ENCODE measurements around the gene C1orf159.

The C1orf159 gene

DNA sequence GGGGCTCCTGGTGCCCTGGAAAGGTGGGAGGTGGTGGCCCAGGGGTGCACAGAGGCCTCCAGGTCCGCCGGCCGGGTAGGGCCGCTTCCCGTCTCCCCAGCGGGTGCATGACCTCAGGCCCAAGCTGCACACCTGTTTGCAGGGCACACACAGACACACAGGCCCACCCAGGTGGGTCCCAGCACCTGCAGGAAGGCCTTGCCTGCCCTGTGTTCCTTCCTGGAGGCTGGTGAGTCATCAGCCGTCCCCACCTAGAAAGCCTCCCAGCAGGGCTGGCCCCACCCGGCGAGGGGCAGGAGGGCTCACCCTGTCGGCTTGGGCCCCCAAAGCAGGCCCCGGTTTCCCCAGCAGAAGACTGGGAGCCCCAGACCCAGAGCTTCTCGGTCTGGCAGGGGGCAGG, 34.2 kb upstream of the C1orf159 start:
- no peaks in the 10 kb centered on the region for H3K4me1 ChIP-seq (ENCODE audit: control insufficient read depth in 2 of 2, insufficient read depth in 1 of 2, low read depth in 1 of 2, low read length in 2 of 2)
- H2BK15ac ChIP-seq (ENCODE audit: low read length): peak overlapping the region; percentile 89
- H4K91ac ChIP-seq (ENCODE audit: low read depth, low read length, poor library complexity): no peak overlapping the region
- H3K9me3 ChIP-seq (replicated peaks in 1 of 2; ENCODE audit: control insufficient read depth in 2 of 2, insufficient read depth in 1 of 2, low read depth in 1 of 2, low read length in 2 of 2): peaks cover 0 to 4% of the 10 kb centered on the region in 2 donors
- no peak overlapping the region for H2AFZ ChIP-seq (ENCODE audit: low read length)
- no peak overlapping the region for H3K23ac ChIP-seq (ENCODE audit: low read depth, low read length, poor library complexity)
- H3K4ac ChIP-seq (ENCODE audit: low read length): no peak overlapping the region
- H3K9ac ChIP-seq (ENCODE audit: low read depth, low read length, poor library complexity): no peak overlapping the region
- peaks cover 4% of the 10 kb centered on the region for H3K79me1 ChIP-seq (ENCODE audit: low read depth, low read length)
- H3K27me3 ChIP-seq (ENCODE audit: control insufficient read depth in 3 of 3, insufficient read depth in 3 of 3, low read depth in 1 of 3, low read length in 3 of 3): peaks cover 0 to 5% (median 0%) of the 10 kb centered on the region in 3 experiments
- peak overlapping the region; percentile 82 for H2BK5ac ChIP-seq (ENCODE audit: low read length)
- peak overlapping the region; percentile 38 for H3K14ac ChIP-seq (ENCODE audit: low read length)
- WGBS, 2 donors (ENCODE audit: extremely low coverage in 2 of 2, insufficient read length in 2 of 2, insufficient replicate concordance in 1 of 2): no CpG with 5 or more reads among the region's 12 CpGs
- H3K18ac ChIP-seq (ENCODE audit: low read length): peak overlapping the region; percentile 87
- H2AK5ac ChIP-seq (ENCODE audit: low read depth, low read length): peak overlapping the region; percentile 96
- DNase-seq (ENCODE audit: low spot score): no peak
- no peak overlapping the region for H3K27ac ChIP-seq (replicated peaks; ENCODE audit: low read length)
- H3K4me2 ChIP-seq (ENCODE audit: insufficient read depth, low read length, poor library complexity, severe bottlenecking): no peak overlapping the region
- no peak overlapping the region for H2BK120ac ChIP-seq (ENCODE audit: low read depth, low read length)
- H4K8ac ChIP-seq (ENCODE audit: low read depth, low read length): no peak overlapping the region
- no peaks in the 10 kb centered on the region for H3K36me3 ChIP-seq (replicated peaks in 1 of 2; ENCODE audit: control insufficient read depth in 2 of 2, insufficient read depth in 2 of 2, low read length in 2 of 2)
- no peak overlapping the region for H3K4me3 ChIP-seq (ENCODE audit: low read length in 2 of 2)
- no peak overlapping the region for H2BK12ac ChIP-seq (ENCODE audit: low read length)

DNA sequence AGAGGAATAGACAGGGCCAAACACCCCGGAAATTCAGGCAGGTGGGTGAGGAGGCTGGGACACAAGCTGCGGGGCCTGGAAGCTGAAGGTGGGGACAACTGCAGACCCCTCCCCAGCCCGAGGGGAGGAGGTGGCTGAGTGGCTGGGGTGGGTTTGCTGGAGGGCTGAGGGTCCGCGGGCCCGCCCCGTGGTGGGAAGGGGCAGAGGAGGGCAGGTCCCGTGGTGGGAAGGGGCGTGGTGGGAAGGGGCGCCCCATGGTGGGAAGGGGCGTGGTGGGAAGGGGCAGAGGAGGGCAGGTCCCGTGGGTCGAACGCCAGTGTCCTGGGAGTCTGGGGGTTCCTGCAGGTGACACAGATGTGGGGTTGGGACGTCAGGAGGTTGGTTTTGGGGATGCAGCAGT, 33.5 kb upstream of the C1orf159 start:
- no peak overlapping the region for H2AFZ ChIP-seq (ENCODE audit: low read length)
- H3K27me3 ChIP-seq (ENCODE audit: control insufficient read depth in 3 of 3, insufficient read depth in 3 of 3, low read depth in 1 of 3, low read length in 3 of 3): peaks cover 0 to 5% (median 0%) of the 10 kb centered on the region in 3 experiments
- peaks cover 6% of the 10 kb centered on the region for H3K79me1 ChIP-seq (ENCODE audit: low read depth, low read length)
- H2AK5ac ChIP-seq (ENCODE audit: low read depth, low read length): peak overlapping the region; percentile 96
- H2BK120ac ChIP-seq (ENCODE audit: low read depth, low read length): no peak overlapping the region
- peak overlapping the region; percentile 82 for H2BK5ac ChIP-seq (ENCODE audit: low read length)
- DNase-seq (ENCODE audit: low spot score): no peak
- H2BK15ac ChIP-seq (ENCODE audit: low read length): peak overlapping the region; percentile 89
- peak overlapping the region; percentile 87 for H3K18ac ChIP-seq (ENCODE audit: low read length)
- peak overlapping the region; percentile 56 for H3K14ac ChIP-seq (ENCODE audit: low read length)
- H4K8ac ChIP-seq (ENCODE audit: low read depth, low read length): no peak overlapping the region
- H3K36me3 ChIP-seq (replicated peaks in 1 of 2; ENCODE audit: control insufficient read depth in 2 of 2, insufficient read depth in 2 of 2, low read length in 2 of 2): no peaks in the 10 kb centered on the region
- H4K91ac ChIP-seq (ENCODE audit: low read depth, low read length, poor library complexity): no peak overlapping the region
- no peak overlapping the region for H3K9ac ChIP-seq (ENCODE audit: low read depth, low read length, poor library complexity)
- H3K27ac ChIP-seq (replicated peaks; ENCODE audit: low read length): no peak overlapping the region
- no peak overlapping the region for H3K4me3 ChIP-seq (ENCODE audit: low read length in 2 of 2)
- peaks cover 0 to 4% of the 10 kb centered on the region in 2 donors for H3K9me3 ChIP-seq (replicated peaks in 1 of 2; ENCODE audit: control insufficient read depth in 2 of 2, insufficient read depth in 1 of 2, low read depth in 1 of 2, low read length in 2 of 2)
- no CpG with 5 or more reads among the region's 15 CpGs for WGBS, 2 donors (ENCODE audit: extremely low coverage in 2 of 2, insufficient read length in 2 of 2, insufficient replicate concordance in 1 of 2)
- H2BK12ac ChIP-seq (ENCODE audit: low read length): peak overlapping the region; percentile 41
- no peak overlapping the region for H3K4me2 ChIP-seq (ENCODE audit: insufficient read depth, low read length, poor library complexity, severe bottlenecking)
- no peak overlapping the region for H3K4ac ChIP-seq (ENCODE audit: low read length)
- H3K4me1 ChIP-seq (ENCODE audit: control insufficient read depth in 2 of 2, insufficient read depth in 1 of 2, low read depth in 1 of 2, low read length in 2 of 2): no peaks in the 10 kb centered on the region
- peak overlapping the region; percentile 85 for H3K23ac ChIP-seq (ENCODE audit: low read depth, low read length, poor library complexity)

DNA sequence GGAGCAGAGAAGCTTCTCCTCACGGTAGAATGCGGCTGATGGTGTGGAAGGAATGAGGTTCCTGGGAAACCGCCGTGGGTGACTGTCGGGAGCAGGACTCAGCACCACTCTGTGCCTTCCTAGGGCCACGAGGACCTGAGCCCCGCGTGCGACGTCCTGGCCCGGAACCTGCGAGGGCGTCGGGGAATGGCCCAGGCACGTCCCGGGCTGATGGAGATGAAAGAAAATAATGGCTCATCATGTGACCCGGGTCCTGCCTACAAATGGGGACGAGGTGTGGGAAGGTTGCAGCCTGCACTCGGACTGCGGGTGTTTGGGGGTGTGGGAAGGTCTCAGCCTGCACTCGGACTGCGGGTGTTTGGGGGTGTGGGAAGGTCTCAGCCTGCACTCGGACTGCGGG, 32.7 kb upstream of the C1orf159 start:
- H3K23ac ChIP-seq (ENCODE audit: low read depth, low read length, poor library complexity): no peak overlapping the region
- H3K79me1 ChIP-seq (ENCODE audit: low read depth, low read length): peaks cover 7% of the 10 kb centered on the region
- H2BK120ac ChIP-seq (ENCODE audit: low read depth, low read length): no peak overlapping the region
- no peak for DNase-seq (ENCODE audit: low spot score)
- H2AFZ ChIP-seq (ENCODE audit: low read length): no peak overlapping the region
- no peak overlapping the region for H3K9ac ChIP-seq (ENCODE audit: low read depth, low read length, poor library complexity)
- no peak overlapping the region for H4K91ac ChIP-seq (ENCODE audit: low read depth, low read length, poor library complexity)
- H2BK15ac ChIP-seq (ENCODE audit: low read length): no peak overlapping the region
- no peak overlapping the region for H3K4ac ChIP-seq (ENCODE audit: low read length)
- whole genome bisulfite sequencing, 2 donors (ENCODE audit: extremely low coverage in 2 of 2, insufficient read length in 2 of 2, insufficient replicate concordance in 1 of 2): no CpG with 5 or more reads among the region's 24 CpGs
- no peak overlapping the region for H4K8ac ChIP-seq (ENCODE audit: low read depth, low read length)
- no peak overlapping the region for H3K27ac ChIP-seq (replicated peaks; ENCODE audit: low read length)
- no peak overlapping the region for H2BK12ac ChIP-seq (ENCODE audit: low read length)
- H3K9me3 ChIP-seq (replicated peaks in 1 of 2; ENCODE audit: control insufficient read depth in 2 of 2, insufficient read depth in 1 of 2, low read depth in 1 of 2, low read length in 2 of 2): peaks cover 0 to 3% of the 10 kb centered on the region in 2 donors
- peaks cover 0 to 5% (median 0%) of the 10 kb centered on the region in 3 experiments for H3K27me3 ChIP-seq (ENCODE audit: control insufficient read depth in 3 of 3, insufficient read depth in 3 of 3, low read depth in 1 of 3, low read length in 3 of 3)
- H3K18ac ChIP-seq (ENCODE audit: low read length): no peak overlapping the region
- no peak overlapping the region for H3K4me3 ChIP-seq (ENCODE audit: low read length in 2 of 2)
- peak overlapping the region; percentile 3 for H2AK5ac ChIP-seq (ENCODE audit: low read depth, low read length)
- H3K4me1 ChIP-seq (ENCODE audit: control insufficient read depth in 2 of 2, insufficient read depth in 1 of 2, low read depth in 1 of 2, low read length in 2 of 2): peaks cover 0 to 2% of the 10 kb centered on the region in 2 donors
- no peak overlapping the region for H2BK5ac ChIP-seq (ENCODE audit: low read length)
- H3K4me2 ChIP-seq (ENCODE audit: insufficient read depth, low read length, poor library complexity, severe bottlenecking): no peak overlapping the region
- H3K14ac ChIP-seq (ENCODE audit: low read length): no peak overlapping the region
- no peaks in the 10 kb centered on the region for H3K36me3 ChIP-seq (replicated peaks in 1 of 2; ENCODE audit: control insufficient read depth in 2 of 2, insufficient read depth in 2 of 2, low read length in 2 of 2)

DNA sequence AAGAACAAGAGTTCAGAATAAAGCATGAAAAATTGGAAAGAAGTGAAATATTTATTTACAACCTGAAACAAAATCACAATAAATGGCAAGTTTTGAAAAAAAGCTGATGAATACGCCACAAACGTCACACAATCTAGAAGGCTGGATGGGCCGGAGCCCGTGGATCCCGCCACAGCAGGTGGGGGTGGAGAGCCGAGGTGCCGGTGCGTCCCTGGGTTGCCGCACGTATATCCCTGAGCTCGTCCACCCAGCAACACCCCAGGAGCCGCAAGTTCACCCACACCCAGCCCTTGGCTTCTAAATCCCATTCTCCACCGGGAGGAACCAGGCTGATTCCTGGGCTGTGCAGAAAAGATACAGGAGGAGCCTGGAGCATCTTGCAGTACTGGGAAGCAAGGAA, 32.2 kb upstream of the C1orf159 start:
- peaks cover 7% of the 10 kb centered on the region for H3K79me1 ChIP-seq (ENCODE audit: low read depth, low read length)
- peaks cover 0 to 6% (median 0%) of the 10 kb centered on the region in 3 experiments for H3K27me3 ChIP-seq (ENCODE audit: control insufficient read depth in 3 of 3, insufficient read depth in 3 of 3, low read depth in 1 of 3, low read length in 3 of 3)
- H3K9ac ChIP-seq (ENCODE audit: low read depth, low read length, poor library complexity): no peak overlapping the region
- H4K8ac ChIP-seq (ENCODE audit: low read depth, low read length): no peak overlapping the region
- no peak overlapping the region for H3K23ac ChIP-seq (ENCODE audit: low read depth, low read length, poor library complexity)
- WGBS, 2 donors (ENCODE audit: extremely low coverage in 2 of 2, insufficient read length in 2 of 2, insufficient replicate concordance in 1 of 2): no CpG with 5 or more reads among the region's 13 CpGs
- no peak overlapping the region for H3K18ac ChIP-seq (ENCODE audit: low read length)
- H4K91ac ChIP-seq (ENCODE audit: low read depth, low read length, poor library complexity): no peak overlapping the region
- no peak for DNase-seq (ENCODE audit: low spot score)
- no peak overlapping the region for H3K14ac ChIP-seq (ENCODE audit: low read length)
- no peak overlapping the region for H3K4me2 ChIP-seq (ENCODE audit: insufficient read depth, low read length, poor library complexity, severe bottlenecking)
- H3K36me3 ChIP-seq (replicated peaks in 1 of 2; ENCODE audit: control insufficient read depth in 2 of 2, insufficient read depth in 2 of 2, low read length in 2 of 2): no peaks in the 10 kb centered on the region
- H2BK120ac ChIP-seq (ENCODE audit: low read depth, low read length): no peak overlapping the region
- H3K4me3 ChIP-seq (ENCODE audit: low read length in 2 of 2): no peak overlapping the region
- no peak overlapping the region for H3K4ac ChIP-seq (ENCODE audit: low read length)
- no peak overlapping the region for H2BK5ac ChIP-seq (ENCODE audit: low read length)
- no peak overlapping the region for H3K27ac ChIP-seq (replicated peaks; ENCODE audit: low read length)
- no peak overlapping the region for H2BK12ac ChIP-seq (ENCODE audit: low read length)
- H3K4me1 ChIP-seq (ENCODE audit: control insufficient read depth in 2 of 2, insufficient read depth in 1 of 2, low read depth in 1 of 2, low read length in 2 of 2): peaks cover 2% of the 10 kb centered on the region in 2 donors
- H3K9me3 ChIP-seq (replicated peaks in 1 of 2; ENCODE audit: control insufficient read depth in 2 of 2, insufficient read depth in 1 of 2, low read depth in 1 of 2, low read length in 2 of 2): no peaks in the 10 kb centered on the region
- H2AFZ ChIP-seq (ENCODE audit: low read length): no peak overlapping the region
- peak overlapping the region; percentile 3 for H2AK5ac ChIP-seq (ENCODE audit: low read depth, low read length)
- H2BK15ac ChIP-seq (ENCODE audit: low read length): no peak overlapping the region
